GM12891 (cell line): ENCODE measurements around the gene PTPN7.

ENCODE experiments used
- POLR2A ChIP-seq: IDR thresholded peaks from 2 replicates; pipeline ENCODE4 v1.6.1; 2011; ENCODE audit warnings: low read depth, low read length, control low read depth
- TAF1 ChIP-seq: IDR thresholded peaks from 2 replicates; pipeline ENCODE4 v1.6.1; 2011; ENCODE audit warnings: low read depth, low read length, control low read depth

DNA sequence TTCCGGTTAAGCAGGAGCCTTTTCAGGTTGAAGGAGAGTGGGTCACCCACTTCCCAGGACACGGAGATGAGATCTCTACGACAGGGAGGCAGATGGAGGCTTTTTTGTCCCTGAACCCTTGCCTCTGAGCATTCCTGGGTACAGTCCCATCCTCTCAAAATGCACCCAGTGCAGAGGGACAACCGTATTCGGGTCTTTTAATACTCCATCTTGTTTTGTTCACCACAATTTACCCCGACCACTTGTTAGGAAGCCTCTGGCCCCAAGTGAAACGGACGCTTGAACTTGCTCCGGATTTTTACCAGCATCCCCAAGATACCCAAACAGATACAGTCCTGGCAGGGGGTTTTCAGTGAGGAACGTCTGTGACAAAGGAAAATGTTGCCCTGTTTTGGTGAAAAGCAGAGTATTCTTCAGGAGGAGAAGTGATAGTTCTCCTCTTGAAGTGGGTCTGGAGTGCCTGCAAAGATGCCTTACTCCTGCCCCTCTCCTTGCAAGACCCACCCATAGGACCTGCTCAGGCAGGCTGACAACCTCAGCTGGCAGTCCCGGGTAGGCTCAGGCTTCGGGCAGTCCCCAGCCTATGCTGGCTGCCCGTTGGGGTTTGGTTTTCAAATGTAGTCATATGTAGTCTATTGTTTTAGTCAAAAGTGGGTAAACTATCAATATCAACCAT is 15.2 kb downstream of the PTPN7 start:
- no peak for TF ChIP-seq POLR2A
- no peak for TF ChIP-seq TAF1
